Measurements from ENCODE around the gene MB21D2.

DNA sequence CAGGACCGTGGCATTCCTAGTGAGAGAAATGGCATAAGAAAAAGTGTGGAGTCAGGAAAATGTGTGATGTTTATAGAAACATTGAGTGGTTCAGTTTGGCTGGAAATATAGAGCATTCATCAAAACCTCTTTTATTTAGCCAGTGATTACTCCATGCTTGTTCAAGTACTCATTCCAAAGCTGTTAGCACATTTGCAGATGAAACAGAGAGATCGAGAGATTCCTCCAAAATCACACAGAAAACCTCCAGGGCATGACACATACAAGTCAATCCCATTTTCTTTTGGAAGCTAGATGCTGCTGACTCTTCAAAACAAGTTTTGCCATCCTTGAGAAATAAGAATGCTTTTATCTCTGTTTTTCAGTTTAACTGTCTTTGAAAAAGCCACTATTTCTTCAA is 11.5 kb upstream of the MB21D2 start:
- no peak for TF ChIP-seq REST (IDR thresholded peaks at IDR 0.05; ENCODE audit: insufficient read depth in 1 of 2, low read depth in 2 of 2, low read length in 2 of 2)
- no peak for TF ChIP-seq SIN3A (IDR thresholded peaks at IDR 0.05; ENCODE audit: borderline replicate concordance, insufficient read depth, low read length)
- no peak for TF ChIP-seq TAF1 (IDR thresholded peaks at IDR 0.05; ENCODE audit: borderline replicate concordance, insufficient read depth, low read length)
- TF ChIP-seq POLR2AphosphoS5 (IDR thresholded peaks at IDR 0.05; ENCODE audit: low read depth, low read length), result no peak
